Kidney epithelial cell (primary cell): ENCODE results near the gene PTPRR. TPM values are rescaled to one million over a fixed set of nuclear protein-coding genes. Genes with fewer than 3 reads are reported as not detected.

Source experiments
- DNase-seq: peaks from one replicate; pipeline ENCODE4 v3.0.0-alpha.2; 2010; ENCODE audit warnings: low read depth
- H3K27me3 ChIP-seq: 2 replicates; pipeline ENCODE4 v1.6.0; 2011; ENCODE audit warnings: low read length; ENCODE audit not compliant: control insufficient read depth, insufficient read depth
- H3K36me3 ChIP-seq: 2 replicates; pipeline ENCODE4 v1.5.1; 2011; ENCODE audit warnings: low read length; ENCODE audit not compliant: control insufficient read depth, insufficient read depth
- H3K4me3 ChIP-seq: 2 replicates; pipeline ENCODE4 v1.5.1; 2011; ENCODE audit warnings: low read depth, mild to moderate bottlenecking, control low read depth, low read length
- CTCF ChIP-seq: IDR thresholded peaks from 2 replicates; pipeline ENCODE4 v1.5.1; 2011; ENCODE audit warnings: mild to moderate bottlenecking, moderate library complexity, low read length, control low read depth, inconsistent platforms; ENCODE audit not compliant: insufficient read depth, poor library complexity, severe bottlenecking
- total RNA-seq: library from RNA; depleted of rRNA; stranded (reverse); fragments of >200 nt; gene quantifications from 2 replicates; pipeline ENCODE4 v1.2.3, GENCODE V29; 2015

The PTPRR gene
- total RNA-seq, 1 donor from 2014 or later: 2.3 TPM

- DNase-seq: no peak
- no peak for TF ChIP-seq CTCF
- H3K27me3 ChIP-seq: no peaks in the 10 kb centered on the region
- no peak overlapping the region for H3K4me3 ChIP-seq
- no peaks in the 10 kb centered on the region for H3K36me3 ChIP-seq
Observed at GRCh38 chr12:70826156-70826555, 94.4 kb downstream of the PTPRR start.

GRCh38 chr12:70824511-70824910, 96.0 kb downstream of the PTPRR start:
- H3K4me3 ChIP-seq: no peak overlapping the region
- no peak for DNase-seq
- no peaks in the 10 kb centered on the region for H3K36me3 ChIP-seq
- no peaks in the 10 kb centered on the region for H3K27me3 ChIP-seq
- no peak for TF ChIP-seq CTCF

GRCh38 chr12:70823182-70823976, 97.2 kb downstream of the PTPRR start:
- Histone ChIP-seq H3K36me3 (no peaks in the 10 kb centered on the region), H3K27me3 (no peaks in the 10 kb centered on the region), H3K4me3 (no peak overlapping the region)
- TF ChIP-seq CTCF: no peak
- no peak for DNase-seq

GRCh38 chr12:70822412-70822811, 98.1 kb downstream of the PTPRR start:
- Histone ChIP-seq H3K27me3 (no peaks in the 10 kb centered on the region), H3K4me3 (no peak overlapping the region), H3K36me3 (no peaks in the 10 kb centered on the region)
- DNase-seq: no peak
- TF ChIP-seq CTCF: no peak

- DNase-seq: no peak
- Histone ChIP-seq H3K36me3 (no peaks in the 10 kb centered on the region), H3K27me3 (no peaks in the 10 kb centered on the region), H3K4me3 (no peak overlapping the region)
- no peak for TF ChIP-seq CTCF
Observed at GRCh38 chr12:70815971-70816391, 104.6 kb downstream of the PTPRR start.

GRCh38 chr12:70815056-70815455, 105.5 kb downstream of the PTPRR start:
- no peak overlapping the region for H3K4me3 ChIP-seq
- no peak for TF ChIP-seq CTCF
- H3K36me3 ChIP-seq: no peaks in the 10 kb centered on the region
- no peaks in the 10 kb centered on the region for H3K27me3 ChIP-seq
- DNase-seq: no peak
